ENCODE measurements around the gene OLFM1.
"Not testable (repeated sequence)": the region's sequence is repeated elsewhere in the genome, so short reads cannot be mapped to it uniquely, and the experiment has no call there.

Gene OLFM1

GRCh38 chr9:135135929-135136315 is 48.5 kb downstream of the OLFM1 start:
- DNase-seq: no peak

- DNase-seq: no peak
Measured at GRCh38 chr9:135136481-135136880, 49.0 kb downstream of the OLFM1 start.

- DNase-seq: no peak
Measured at GRCh38 chr9:135136991-135137832, 49.7 kb downstream of the OLFM1 start.

GRCh38 chr9:135138078-135138855 is 50.8 kb downstream of the OLFM1 start:
- DNase-seq: no peak

GRCh38 chr9:135139366-135139959 is 52.0 kb downstream of the OLFM1 start:
- DNase-seq: no peak

- DNase-seq: no peak
Measured at GRCh38 chr9:135141183-135141774, 53.8 kb downstream of the OLFM1 start.

GRCh38 chr9:135144581-135145170 is 57.2 kb downstream of the OLFM1 start:
- no peak for DNase-seq

- DNase-seq: no peak
Measured at GRCh38 chr9:135145312-135145711, 57.8 kb downstream of the OLFM1 start.

- no peak for DNase-seq
Measured at GRCh38 chr9:135146241-135146640, 58.8 kb downstream of the OLFM1 start.

GRCh38 chr9:135146766-135147473 is 59.5 kb downstream of the OLFM1 start:
- DNase-seq: no peak

- DNase-seq: no peak
Measured at GRCh38 chr9:135147474-135147805, 60.0 kb downstream of the OLFM1 start.

- no peak for DNase-seq
Measured at GRCh38 chr9:135147938-135148337, 60.5 kb downstream of the OLFM1 start.

- no peak for DNase-seq
Measured at GRCh38 chr9:135148386-135148785, 60.9 kb downstream of the OLFM1 start.

GRCh38 chr9:135149901-135150300 is 62.4 kb downstream of the OLFM1 start:
- not testable (repeated sequence) for DNase-seq

- DNase-seq: no peak
Measured at GRCh38 chr9:135150981-135151380, 63.5 kb downstream of the OLFM1 start.

GRCh38 chr9:135151757-135152613 is 64.5 kb downstream of the OLFM1 start:
- DNase-seq: no peak

GRCh38 chr9:135152614-135153334 is 65.3 kb downstream of the OLFM1 start:
- no peak for DNase-seq

- no peak for DNase-seq
Measured at GRCh38 chr9:135154050-135154615, 66.7 kb downstream of the OLFM1 start.

GRCh38 chr9:135155396-135155795 is 67.9 kb downstream of the OLFM1 start:
- no peak for DNase-seq
